Bronchial epithelial cell (primary cell): ENCODE results near the gene FGF10. TPM values are rescaled to one million over a fixed set of nuclear protein-coding genes. Genes with fewer than 3 reads are reported as not detected.

Experiments
- DNase-seq: peaks from one replicate; pipeline ENCODE4 v3.0.0-alpha.2; 2010; ENCODE audit warnings: low read depth
- FAIRE-seq: peaks from 2 replicates; lab custom pipeline; 2011; peaks lifted over from hg19 to GRCh38; lab: Jason Lieb, UNC
- H3K27me3 ChIP-seq: 2 replicates; pipeline ENCODE4 v1.5.1; 2011; ENCODE audit warnings: low read length; ENCODE audit not compliant: control insufficient read depth, insufficient read depth
- H3K36me3 ChIP-seq: 2 replicates; pipeline ENCODE4 v1.5.1; 2011; ENCODE audit warnings: low read length; ENCODE audit not compliant: control insufficient read depth, insufficient read depth
- H3K4me3 ChIP-seq: 2 replicates; pipeline ENCODE4 v1.5.1; 2011; ENCODE audit warnings: mild to moderate bottlenecking, low read depth, low read length, control low read depth
- total RNA-seq: library from RNA; depleted of rRNA; stranded (reverse); fragments of >200 nt; gene quantifications from 2 replicates; pipeline ENCODE4 v1.2.1, GENCODE V29; 2014
- TF ChIP-seq, protein P1 (sequence below): IDR thresholded peaks from 2 replicates; pipeline ENCODE4 v1.5.1; 2011; ENCODE audit warnings: mild to moderate bottlenecking, moderate library complexity, low read length, control low read depth, inconsistent platforms; ENCODE audit not compliant: insufficient read depth, severe bottlenecking

The FGF10 gene
- total RNA-seq, 1 donor from 2014 or later: not detected

DNA sequence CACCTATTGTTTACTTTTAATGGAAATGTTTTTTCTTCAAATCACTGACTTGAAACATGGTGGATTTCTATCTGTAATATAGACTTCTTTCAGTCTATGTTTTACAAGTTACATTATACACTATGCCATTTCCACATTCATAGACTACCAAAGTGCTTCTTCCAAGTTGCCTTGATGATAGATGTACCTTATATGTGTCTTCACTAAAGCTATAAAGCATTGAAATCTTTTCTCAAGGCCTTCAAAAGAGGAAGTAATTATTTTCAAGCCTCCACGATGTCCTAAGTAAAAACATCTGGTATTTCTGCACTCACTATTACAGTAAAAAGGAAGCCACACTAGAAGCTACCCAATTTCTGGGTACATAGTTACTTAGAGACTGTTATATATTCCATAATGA is 113.3 kb downstream of the FGF10 start:
- TF ChIP-seq, protein P1, sequence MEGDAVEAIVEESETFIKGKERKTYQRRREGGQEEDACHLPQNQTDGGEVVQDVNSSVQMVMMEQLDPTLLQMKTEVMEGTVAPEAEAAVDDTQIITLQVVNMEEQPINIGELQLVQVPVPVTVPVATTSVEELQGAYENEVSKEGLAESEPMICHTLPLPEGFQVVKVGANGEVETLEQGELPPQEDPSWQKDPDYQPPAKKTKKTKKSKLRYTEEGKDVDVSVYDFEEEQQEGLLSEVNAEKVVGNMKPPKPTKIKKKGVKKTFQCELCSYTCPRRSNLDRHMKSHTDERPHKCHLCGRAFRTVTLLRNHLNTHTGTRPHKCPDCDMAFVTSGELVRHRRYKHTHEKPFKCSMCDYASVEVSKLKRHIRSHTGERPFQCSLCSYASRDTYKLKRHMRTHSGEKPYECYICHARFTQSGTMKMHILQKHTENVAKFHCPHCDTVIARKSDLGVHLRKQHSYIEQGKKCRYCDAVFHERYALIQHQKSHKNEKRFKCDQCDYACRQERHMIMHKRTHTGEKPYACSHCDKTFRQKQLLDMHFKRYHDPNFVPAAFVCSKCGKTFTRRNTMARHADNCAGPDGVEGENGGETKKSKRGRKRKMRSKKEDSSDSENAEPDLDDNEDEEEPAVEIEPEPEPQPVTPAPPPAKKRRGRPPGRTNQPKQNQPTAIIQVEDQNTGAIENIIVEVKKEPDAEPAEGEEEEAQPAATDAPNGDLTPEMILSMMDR: no peak
- FAIRE-seq (no peak), DNase-seq (no peak)
- Histone ChIP-seq H3K36me3 (no peaks in the 10 kb centered on the region), H3K27me3 (no peaks in the 10 kb centered on the region), H3K4me3 (no peak overlapping the region)

DNA sequence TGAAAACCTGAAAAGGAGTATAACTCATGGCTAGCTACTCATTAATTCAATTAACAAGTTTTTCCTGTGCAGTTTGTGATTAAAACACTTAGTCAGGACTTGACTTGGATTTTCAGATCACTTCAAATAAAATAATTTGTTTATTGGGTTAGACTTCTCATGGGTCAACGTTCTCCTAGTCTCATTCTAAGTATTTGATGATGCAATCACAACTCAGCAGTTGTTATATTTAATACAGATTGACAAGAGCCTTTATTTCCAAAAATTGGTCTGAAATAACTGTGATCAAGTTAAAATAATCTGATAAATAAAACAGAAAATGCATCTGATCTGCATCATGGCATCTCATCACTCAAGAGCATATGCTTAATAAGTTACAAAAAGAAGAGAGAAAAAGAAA is 113.9 kb downstream of the FGF10 start:
- FAIRE-seq (no peak), DNase-seq (no peak)
- TF ChIP-seq, protein P1: no peak
- H3K4me3 ChIP-seq: no peak overlapping the region
- no peaks in the 10 kb centered on the region for H3K36me3 ChIP-seq
- H3K27me3 ChIP-seq: no peaks in the 10 kb centered on the region

DNA sequence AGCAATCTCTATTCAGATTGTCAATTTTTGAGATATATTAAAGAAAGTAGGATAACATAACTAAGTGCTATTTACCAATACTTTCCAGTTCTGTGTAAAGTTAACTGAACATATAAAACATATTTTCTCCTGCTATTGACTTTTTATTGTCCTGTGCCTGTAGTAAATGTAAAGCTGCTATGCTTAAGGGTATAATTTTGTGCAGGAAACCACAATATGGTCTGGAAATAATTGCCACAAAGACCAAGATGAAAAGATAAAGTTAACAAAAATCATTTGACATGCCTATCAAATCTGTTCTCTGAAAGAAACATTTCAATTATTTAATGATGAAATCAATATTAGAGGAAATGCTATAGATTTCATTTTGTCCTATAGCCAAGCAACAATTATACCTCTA is 121.3 kb downstream of the FGF10 start:
- TF ChIP-seq, protein P1: no peak
- Histone ChIP-seq H3K27me3 (no peaks in the 10 kb centered on the region), H3K4me3 (no peak overlapping the region), H3K36me3 (no peaks in the 10 kb centered on the region)
- FAIRE-seq (no peak), DNase-seq (no peak)

DNA sequence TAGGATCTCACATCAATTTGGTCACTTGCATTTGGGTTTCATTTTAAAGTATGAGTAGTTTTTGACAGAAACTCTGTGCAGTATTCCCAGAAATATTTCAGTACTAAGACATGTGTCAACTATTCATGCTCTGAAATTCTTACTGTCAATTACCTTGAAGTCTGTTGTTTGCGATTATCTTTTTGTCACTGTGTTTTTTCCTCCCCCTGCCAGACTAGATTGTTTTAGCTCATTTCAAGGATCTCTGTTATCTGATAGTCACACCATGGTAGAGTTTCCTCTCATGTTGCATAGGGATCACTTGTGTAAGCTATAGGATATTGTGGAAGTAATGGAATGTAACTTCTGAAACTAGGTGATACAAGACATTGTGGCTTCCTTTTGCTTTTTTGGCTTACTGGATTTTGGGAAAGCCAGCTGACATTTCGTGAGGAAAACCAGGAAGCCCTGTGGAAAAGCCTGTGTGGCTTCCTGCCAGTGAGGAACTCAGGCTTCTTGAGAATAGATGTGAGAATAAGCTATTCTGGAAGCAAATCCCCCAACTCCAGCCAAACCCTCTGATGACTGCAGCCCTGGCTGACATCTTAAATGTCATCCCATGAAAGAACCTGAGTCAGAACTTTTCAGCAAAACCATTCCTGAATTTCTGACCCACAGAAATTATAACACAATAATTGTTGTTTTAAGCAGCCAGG is 122.2 kb downstream of the FGF10 start:
- TF ChIP-seq, protein P1: no peak
- DNase-seq (no peak), FAIRE-seq (no peak)
- Histone ChIP-seq H3K4me3 (no peak overlapping the region), H3K27me3 (no peaks in the 10 kb centered on the region), H3K36me3 (no peaks in the 10 kb centered on the region)

DNA sequence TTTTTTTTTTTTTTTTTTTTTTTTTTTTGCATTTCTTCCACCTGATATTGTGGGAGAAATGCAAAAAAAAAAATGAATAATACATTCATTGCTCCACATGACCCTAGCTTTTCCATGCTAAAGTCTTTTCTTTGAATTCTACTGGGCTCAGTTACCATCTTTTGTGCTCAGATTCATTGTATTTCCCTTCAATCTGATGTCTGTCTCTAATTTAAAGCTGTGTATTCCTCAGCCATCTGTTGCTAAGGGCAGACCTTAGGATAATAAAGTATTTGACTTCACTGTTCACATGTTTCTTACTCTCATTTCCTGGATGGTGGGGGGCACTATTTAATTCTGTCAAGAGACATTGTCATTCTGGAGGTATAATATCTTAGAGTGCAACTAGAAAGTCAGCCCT is 123.5 kb downstream of the FGF10 start:
- TF ChIP-seq, protein P1: no peak
- no peak for FAIRE-seq
- no peak for DNase-seq

DNA sequence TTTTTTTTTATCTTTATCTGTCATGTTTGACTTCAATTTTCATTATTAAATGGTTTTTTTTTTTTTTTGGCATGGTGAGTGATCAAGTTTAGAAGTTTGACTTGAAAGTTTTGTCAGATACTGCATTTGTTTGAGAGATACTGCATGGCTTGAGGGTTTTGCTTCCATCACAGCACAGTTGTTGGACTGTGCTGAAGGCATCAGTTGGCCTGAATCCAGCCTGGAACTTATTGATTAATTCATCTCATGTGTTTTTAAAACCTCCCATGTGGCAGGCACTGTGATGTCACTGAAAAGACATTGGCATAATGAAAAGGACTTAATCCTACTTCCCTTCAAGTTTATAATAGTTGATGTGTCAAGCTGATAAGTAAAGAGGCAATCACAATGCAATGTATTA is 128.4 kb downstream of the FGF10 start:
- DNase-seq (no peak), FAIRE-seq (no peak)
- Histone ChIP-seq H3K36me3 (no peaks in the 10 kb centered on the region), H3K27me3 (no peaks in the 10 kb centered on the region), H3K4me3 (no peak overlapping the region)
- TF ChIP-seq, protein P1: no peak

More for the DNA sequence above, 123.5 kb downstream of the FGF10 start:
- no peaks in the 10 kb centered on the region for H3K27me3 ChIP-seq
- H3K36me3 ChIP-seq: no peaks in the 10 kb centered on the region
- H3K4me3 ChIP-seq: no peak overlapping the region
